GM12878 (cell line): ENCODE measurements around the gene SRSF1. TPM values are rescaled to one million over a fixed set of nuclear protein-coding genes. Genes with fewer than 3 reads are reported as not detected.

Source experiments
- ATAC-seq: fragments of 200-7000 bp; cut with Tn5 transposase; 3 replicates; pipeline ENCODE4 v1.9.1; 2020; ENCODE audit warnings: mild to moderate bottlenecking, moderate library complexity
- BruUV-seq: library from RNA; stranded (reverse); fragments of 400-500 nt; replicated peaks from 2 replicates; lab custom pipeline; 2021; lab: Mats Ljungman, UMichigan
- CTCF ChIA-PET: fragments of 300-600 bp; sonication (Branson Sonifier 250); formaldehyde crosslinking; extraction: SDS; loops from one replicate; lab custom pipeline; 2021; ENCODE audit warnings: inconsistent platforms; lab: Yijun Ruan, JAX
- POLR2A ChIA-PET: fragments of 350-600 bp; formaldehyde crosslinking; extraction: SDS; loops from one replicate; lab custom pipeline; 2021; ENCODE audit warnings: inconsistent platforms; lab: Charles Lee
- RAD21 ChIA-PET: fragments of 300-600 bp; sonication (Branson Sonifier 250); formaldehyde crosslinking; loops from one replicate; lab custom pipeline; 2023; ENCODE audit warnings: antibody characterized with exemption; ENCODE audit not compliant: unreplicated experiment; lab: Charles Lee
- SMC1A ChIA-PET: fragments of 300-600 bp; sonication (Branson Sonifier 250); formaldehyde crosslinking; loops from one replicate; lab custom pipeline; 2023; ENCODE audit not compliant: unreplicated experiment, uncharacterized antibody; lab: Charles Lee
- DNase-seq: peaks from one replicate; pipeline ENCODE4 v3.0.0-alpha.2; 2011; ENCODE audit warnings: low read depth, low spot score
- FAIRE-seq: peaks from 3 replicates; lab custom pipeline; 2011; peaks lifted over from hg19 to GRCh38; lab: Jason Lieb, UNC
- H2AFZ ChIP-seq: 2 replicates; pipeline ENCODE4 v1.6.0; 2011; ENCODE audit warnings: low read depth, low read length, control low read depth; ENCODE audit not compliant: control insufficient read depth
- H3K27ac ChIP-seq: 2 replicates; pipeline ENCODE4 v1.5.1; 2011; ENCODE audit warnings: control low read depth; ENCODE audit not compliant: control insufficient read depth, insufficient read depth
- H3K27me3 ChIP-seq, 2 experiments: replicated peaks in 1 of 2; 2 replicates each; pipeline versions ENCODE4 v1.6.0 to v1.6.1; 2011; ENCODE audit warnings: low read length in 1 of 2; ENCODE audit not compliant: control insufficient read depth in 2 of 2, insufficient read depth in 2 of 2
- H3K36me3 ChIP-seq, 2 experiments: 2 replicates each; pipeline ENCODE4 v1.5.1; 2011; ENCODE audit warnings: low read length in 1 of 2; ENCODE audit not compliant: control insufficient read depth in 2 of 2, insufficient read depth in 2 of 2
- H3K4me1 ChIP-seq: 2 replicates; pipeline ENCODE4 v1.6.1; 2011; ENCODE audit warnings: mild to moderate bottlenecking, low read length, moderate library complexity, mixed read lengths; ENCODE audit not compliant: control insufficient read depth, insufficient read depth
- H3K4me2 ChIP-seq: 2 replicates; pipeline ENCODE4 v1.6.0; 2011; ENCODE audit warnings: control low read depth; ENCODE audit not compliant: control insufficient read depth, insufficient read depth
- H3K4me3 ChIP-seq: fragments of 200-600 bp; sonication (generic); 2 replicates; pipeline ENCODE4 v1.5.1; 2016
- H3K79me2 ChIP-seq: 2 replicates; pipeline ENCODE4 v1.6.0; 2011; ENCODE audit warnings: low read length; ENCODE audit not compliant: control insufficient read depth, insufficient read depth
- H3K9ac ChIP-seq: 2 replicates; pipeline ENCODE4 v1.8.0; 2011; ENCODE audit warnings: low read length, control low read depth, mixed read lengths; ENCODE audit not compliant: control insufficient read depth, insufficient read depth
- H3K9me3 ChIP-seq: replicated peaks from 3 replicates; pipeline ENCODE4 v1.5.1; 2011; ENCODE audit warnings: mild to moderate bottlenecking, low read length; ENCODE audit not compliant: control insufficient read depth, insufficient read depth
- H4K20me1 ChIP-seq: 2 replicates; pipeline ENCODE4 v1.6.0; 2011; ENCODE audit not compliant: control insufficient read depth, insufficient read depth
- BACH1 ChIP-seq: fragments of 450-650 bp; IDR thresholded peaks from 2 replicates; pipeline ENCODE4 v1.6.1; 2017; ENCODE audit warnings: mild to moderate bottlenecking, borderline replicate concordance
- POLR2AphosphoS2 ChIP-seq: IDR thresholded peaks from 2 replicates; pipeline ENCODE4 v1.6.1; 2011; ENCODE audit warnings: low read depth, mild to moderate bottlenecking, low read length, improper control_type of control experiment, moderate library complexity
- POLR2AphosphoS5 ChIP-seq: IDR thresholded peaks from 2 replicates; pipeline ENCODE4 v1.6.1; 2011; ENCODE audit warnings: mild to moderate bottlenecking, low read length, inconsistent platforms
- WGBS: methylation state at CpG from one replicate; pipeline ENCODE4 v1.1.6; 2016; ENCODE audit warnings: low lambda C conversion rate; ENCODE audit not compliant: insufficient replicate concordance, insufficient coverage; ENCODE audit errors: missing lambda C conversion rate; 5-methylcytosine and 5-hydroxymethylcytosine counted together
- in situ Hi-C: fragments of 300-500 bp; cut with MboI; formaldehyde crosslinking; loops from 9 replicates; pipeline ENCODE4 v1.14.3; 2018; ENCODE audit warnings: mixed read lengths
- intact Hi-C: fragments of 100-400 bp; cut with micrococcal nuclease; formaldehyde crosslinking; loops from one replicate; pipeline ENCODE4 v1.14.2; 2022; ENCODE audit not compliant: unreplicated experiment
- polyA plus RNA-seq, 11 experiments: library from polyadenylated mRNA; depleted of rRNA in 4 of 11; unstranded in 6 of 11; stranded (reverse) in 5 of 11; fragments of >200 nt; fragmentation: Nextera tagmentation in 4 of 11; fragmentation: Illumina TruSeq in 1 of 11; extraction: Ambion mirVana in 4 of 11; extraction: Trizol in 1 of 11; gene quantifications; 1 replicate in 1 of 11; 2 replicates in 10 of 11; pipeline versions ENCODE4 v1.2.1 to v1.2.3, GENCODE V29; 2011 to 2016; ENCODE audit warnings: inconsistent platforms in 2 of 11, missing spikeins in 2 of 11, low read depth in 1 of 11
- total RNA-seq, 4 experiments: library from RNA; depleted of rRNA in 3 of 4; stranded (reverse); fragments of >200 nt in 3 of 4; fragmentation: Illumina TruSeq in 1 of 4; extraction: Trizol in 1 of 4; gene quantifications; 2 replicates each; pipeline versions ENCODE4 v1.2.1 to v1.2.3, GENCODE V29; 2013 to 2021
- TF ChIP-seq, protein P1 (sequence below), 3 experiments: IDR thresholded peaks in 2 of 3; conservative IDR thresholded peaks in 1 of 3; 2 replicates each; pipeline ENCODE4 v1.5.1; 2011; ENCODE audit warnings: low read depth in 3 of 3, low read length in 3 of 3, mild to moderate bottlenecking in 3 of 3, control low read depth in 2 of 3, moderate library complexity in 2 of 3, inconsistent platforms in 1 of 3, mixed read lengths in 1 of 3; ENCODE audit not compliant: control insufficient read depth in 2 of 3, insufficient read depth in 1 of 3; ENCODE audit errors: extremely low read depth in 1 of 3

The SRSF1 gene
- total and polyA plus RNA-seq, 10 of the 15 experiments (the other 5 are each of a cell fraction or from before 2014, with no cell fraction given), result 101 to 474 (median 404) TPM

DNA sequence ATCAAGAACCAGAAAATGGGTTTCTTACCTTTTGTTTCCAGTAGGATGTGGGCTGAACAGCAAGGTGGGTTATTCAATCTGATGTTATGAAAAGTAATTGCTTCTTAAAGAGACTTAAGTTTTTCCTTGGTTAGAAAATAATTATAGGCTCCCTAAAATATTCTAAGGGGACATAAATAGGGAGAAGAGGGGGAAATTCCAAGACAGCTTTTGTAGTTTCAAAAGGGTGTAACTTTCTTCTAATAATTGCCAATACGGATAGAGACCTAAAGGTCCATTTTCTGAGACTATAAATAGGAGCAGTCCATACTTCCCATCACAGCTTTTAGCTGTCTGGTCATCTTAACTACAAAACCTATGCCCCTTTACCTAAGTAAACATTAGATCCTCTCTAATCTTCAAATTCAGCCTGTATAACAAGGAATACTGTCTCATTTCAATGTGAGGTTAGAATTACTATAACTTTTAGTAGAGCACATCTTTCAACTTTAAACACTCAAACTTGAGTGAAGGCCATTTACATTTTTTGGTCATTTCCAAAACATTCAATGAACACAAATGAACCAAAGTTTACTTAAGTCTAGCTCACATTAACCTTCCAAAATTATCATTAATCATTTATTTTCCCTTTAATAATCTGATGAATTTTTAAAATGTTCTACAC is 5.5 kb downstream of the SRSF1 start:
- in situ Hi-C loops, result no loop called here
- no peak for FAIRE-seq
- TF ChIP-seq, protein P1, sequence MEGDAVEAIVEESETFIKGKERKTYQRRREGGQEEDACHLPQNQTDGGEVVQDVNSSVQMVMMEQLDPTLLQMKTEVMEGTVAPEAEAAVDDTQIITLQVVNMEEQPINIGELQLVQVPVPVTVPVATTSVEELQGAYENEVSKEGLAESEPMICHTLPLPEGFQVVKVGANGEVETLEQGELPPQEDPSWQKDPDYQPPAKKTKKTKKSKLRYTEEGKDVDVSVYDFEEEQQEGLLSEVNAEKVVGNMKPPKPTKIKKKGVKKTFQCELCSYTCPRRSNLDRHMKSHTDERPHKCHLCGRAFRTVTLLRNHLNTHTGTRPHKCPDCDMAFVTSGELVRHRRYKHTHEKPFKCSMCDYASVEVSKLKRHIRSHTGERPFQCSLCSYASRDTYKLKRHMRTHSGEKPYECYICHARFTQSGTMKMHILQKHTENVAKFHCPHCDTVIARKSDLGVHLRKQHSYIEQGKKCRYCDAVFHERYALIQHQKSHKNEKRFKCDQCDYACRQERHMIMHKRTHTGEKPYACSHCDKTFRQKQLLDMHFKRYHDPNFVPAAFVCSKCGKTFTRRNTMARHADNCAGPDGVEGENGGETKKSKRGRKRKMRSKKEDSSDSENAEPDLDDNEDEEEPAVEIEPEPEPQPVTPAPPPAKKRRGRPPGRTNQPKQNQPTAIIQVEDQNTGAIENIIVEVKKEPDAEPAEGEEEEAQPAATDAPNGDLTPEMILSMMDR (IDR thresholded peaks at IDR 0.05 in 2 of 3, conservative IDR thresholded peaks at IDR 0.05 in 1 of 3; ENCODE audit: control insufficient read depth in 2 of 3, extremely low read depth in 1 of 3, insufficient read depth in 1 of 3, low read depth in 3 of 3, low read length in 3 of 3), result no peak
- TF ChIP-seq POLR2AphosphoS2 (peak; percentile 79), POLR2AphosphoS5 (0 out of 2 replicates have a peak, but pooled peaks have one; percentile 5), BACH1 (0 out of 2 replicates have a peak, but pooled peaks have one; percentile 39)
- no peak for ATAC-seq
- no peak overlapping the region for H3K27ac ChIP-seq
- CTCF ChIA-PET, result interaction anchor here (1.1 to 19.6 kb wide), 15 partner anchors 8 to 168 kb away, joined by 3 to 708 read pairs (median 50); partner anchors contain the start of genes MRPS23 and VEZF1
- SMC1A ChIA-PET, result interaction anchor here (0.9 to 12.0 kb wide), 14 partner anchors 8 to 152 kb away, joined by 3 to 341 read pairs (median 9); partner anchors contain the start of genes MRPS23 and VEZF1
- WGBS, result 4% methylated on average over 1 of the region's 1 CpG
- peaks cover 13% of the 10 kb centered on the region; the same call in 1 of the 2 replicates for H3K4me1 ChIP-seq
- peaks cover 55% of the 10 kb centered on the region for H3K79me2 ChIP-seq
- peaks cover 1 to 48% of the 10 kb centered on the region in 2 experiments; a peak in 3 of 4 replicates for H3K36me3 ChIP-seq
- intact Hi-C loops, result no loop called here
- no TSS peak for BruUV-seq
- RAD21 ChIA-PET, result interaction anchor here (0.6 to 12.2 kb wide), 9 partner anchors 10 to 151 kb away, joined by 3 to 239 read pairs (median 12); partner anchors contain the start of genes MRPS23 and VEZF1
- H3K9ac ChIP-seq, result no peak overlapping the region
- H3K27me3 ChIP-seq, result no peaks in the 10 kb centered on the region
- no peak overlapping the region for H2AFZ ChIP-seq
- peaks cover 2% of the 10 kb centered on the region; the same call in 1 of the 2 replicates for H4K20me1 ChIP-seq
- POLR2A ChIA-PET, result interaction anchor here (1.1 kb wide), 1 partner anchor 53 kb away, joined by 3 read pairs; no protein-coding TSS in a partner anchor
- no peaks in the 10 kb centered on the region for H3K9me3 ChIP-seq
- DNase-seq, result no peak
- H3K4me2 ChIP-seq, result peak overlapping the region; percentile 53
- H3K4me3 ChIP-seq, result peak overlapping the region; percentile 98; the same call in 1 of the 2 replicates
